Suprapubic skin (tissue), 4 donors: ENCODE data around the gene UGT1A3. TPM values are rescaled to one million over a fixed set of nuclear protein-coding genes. Genes with fewer than 3 reads are reported as not detected.
A peak's percentile ranks its signal among the peaks of the same experiment; 100 is the strongest.

Experiments used
- DNase-seq, 2 donors: peaks; one replicate each; pipeline ENCODE4 v3.0.0-alpha.2; 2019; ENCODE audit warnings: low spot score in 2 of 2
- H3K27ac ChIP-seq: fragments of 200-600 bp; sonication (generic); one replicate; pipeline ENCODE4 v1.5.1; 2019
- H3K27me3 ChIP-seq: fragments of 200-600 bp; sonication (generic); one replicate; pipeline ENCODE4 v1.5.1; 2019
- H3K36me3 ChIP-seq: fragments of 200-600 bp; sonication (generic); one replicate; pipeline ENCODE4 v1.5.1; 2019
- H3K4me1 ChIP-seq: fragments of 200-600 bp; sonication (generic); one replicate; pipeline ENCODE4 v1.5.1; 2019
- H3K4me3 ChIP-seq: fragments of 200-600 bp; sonication (generic); one replicate; pipeline ENCODE4 v1.5.1; 2019; ENCODE audit warnings: mild to moderate bottlenecking
- H3K9me3 ChIP-seq: fragments of 200-600 bp; sonication (generic); one replicate; pipeline ENCODE4 v1.5.1; 2019
- CTCF ChIP-seq, 2 donors: fragments of 200-600 bp in 1 of 2; fragments of 450-650 bp in 1 of 2; sonication (generic) in 1 of 2; IDR thresholded peaks; one replicate each; pipeline ENCODE4 v1.5.1; 2016 to 2019; ENCODE audit warnings: antibody characterized with exemption in 2 of 2, mild to moderate bottlenecking in 1 of 2, moderate library complexity in 1 of 2
- EP300 ChIP-seq: sonication (generic); formaldehyde crosslinking; IDR thresholded peaks from one replicate; pipeline ENCODE4 v1.6.1; 2017; ENCODE audit warnings: antibody characterized with exemption
- POLR2A ChIP-seq, 2 donors: fragments of 450-650 bp; IDR thresholded peaks; one replicate each; pipeline ENCODE4 v1.6.1; 2017; ENCODE audit warnings: antibody characterized with exemption in 2 of 2, mild to moderate bottlenecking in 2 of 2, moderate library complexity in 2 of 2
- POLR2AphosphoS5 ChIP-seq, 3 donors: sonication (generic); formaldehyde crosslinking; IDR thresholded peaks; one replicate each; pipeline ENCODE4 v1.6.1; 2017; ENCODE audit warnings: antibody characterized with exemption in 3 of 3
- WGBS: methylation state at CpG from one replicate; pipeline ENCODE4 v1.1.5; 2018; 5-methylcytosine and 5-hydroxymethylcytosine counted together
- total RNA-seq, 4 donors: library from RNA; depleted of rRNA; stranded (reverse); fragments of >200 nt; gene quantifications; one replicate each; pipeline ENCODE4 v1.1.0, GENCODE V29; 2016

UGT1A3 gene
- total RNA-seq, 4 donors from 2014 or later, result 0.98 to 3.0 TPM; not detected in 2

- TF ChIP-seq POLR2AphosphoS5 (IDR thresholded peaks at IDR 0.05) (no peak), POLR2A (IDR thresholded peaks at IDR 0.05) (no peak), EP300 (no peak), CTCF (IDR thresholded peaks at IDR 0.05) (no peak)
- Histone ChIP-seq H3K4me3 (no peak overlapping the region), H3K27ac (no peak overlapping the region), H3K4me1 (peaks cover 28% of the 10 kb centered on the region), H3K9me3 (no peaks in the 10 kb centered on the region), H3K27me3 (no peaks in the 10 kb centered on the region), H3K36me3 (no peaks in the 10 kb centered on the region)
- no peak for DNase-seq
- 59% methylated on average over 10 of the region's 10 CpGs for WGBS
These were observed 20.8 kb upstream of the UGT1A3 start for GRCh38 chr2:233707940-233708644.

GRCh38 chr2:233708942-233709341 lies 19.9 kb upstream of the UGT1A3 start:
- TF ChIP-seq CTCF (IDR thresholded peaks at IDR 0.05) (no peak), EP300 (no peak), POLR2AphosphoS5 (IDR thresholded peaks at IDR 0.05) (no peak), POLR2A (IDR thresholded peaks at IDR 0.05) (no peak)
- 88% methylated on average over 5 of the region's 5 CpGs for WGBS
- Histone ChIP-seq H3K4me1 (peaks cover 28% of the 10 kb centered on the region), H3K27me3 (no peaks in the 10 kb centered on the region), H3K36me3 (no peaks in the 10 kb centered on the region), H3K27ac (no peak overlapping the region), H3K9me3 (no peaks in the 10 kb centered on the region), H3K4me3 (no peak overlapping the region)
- DNase-seq, result no peak

- Histone ChIP-seq H3K27me3 (no peaks in the 10 kb centered on the region), H3K4me3 (no peak overlapping the region), H3K36me3 (no peaks in the 10 kb centered on the region), H3K4me1 (peaks cover 17% of the 10 kb centered on the region), H3K9me3 (no peaks in the 10 kb centered on the region), H3K27ac (no peak overlapping the region)
- DNase-seq, result peak; percentile 73 to 81
- TF ChIP-seq EP300 (no peak), CTCF (IDR thresholded peaks at IDR 0.05) (peak; percentile 58 to 86), POLR2AphosphoS5 (IDR thresholded peaks at IDR 0.05) (no peak), POLR2A (IDR thresholded peaks at IDR 0.05) (no peak)
- WGBS, result 44% methylated on average over 11 of the region's 11 CpGs
These were observed 17.4 kb upstream of the UGT1A3 start for GRCh38 chr2:233711312-233712008.

GRCh38 chr2:233712611-233713261 lies 16.1 kb upstream of the UGT1A3 start, which contains the start of gene UGT1A5:
Gene UGT1A5 (plus strand): TSS chr2:233712907. CDS start chr2:233712992, 85 bp downstream.
- Histone ChIP-seq H3K27me3 (peaks cover under 1% of the 10 kb centered on the region), H3K9me3 (no peaks in the 10 kb centered on the region), H3K4me3 (no peak within 1 kb of the TSS), H3K36me3 (no peaks in the 10 kb centered on the region), H3K27ac (no peak within 1 kb of the TSS), H3K4me1 (peaks cover 7% of the 10 kb centered on the region)
- no peak for DNase-seq
- 76% methylated on average over 14 of the region's 14 CpGs for WGBS
- TF ChIP-seq CTCF (IDR thresholded peaks at IDR 0.05), result no peak
- no peak for TF ChIP-seq EP300
- no peak for TF ChIP-seq POLR2A (IDR thresholded peaks at IDR 0.05)
- no peak for TF ChIP-seq POLR2AphosphoS5 (IDR thresholded peaks at IDR 0.05)

GRCh38 chr2:233713262-233713615 lies 15.6 kb upstream of the UGT1A3 start:
- no peak overlapping the region for H3K27ac ChIP-seq
- no peak for DNase-seq
- H3K27me3 ChIP-seq, result peaks cover 4% of the 10 kb centered on the region
- H3K4me3 ChIP-seq, result no peak overlapping the region
- no peaks in the 10 kb centered on the region for H3K36me3 ChIP-seq
- 70% methylated on average over 7 of the region's 7 CpGs for WGBS
- peaks cover 2% of the 10 kb centered on the region for H3K4me1 ChIP-seq
- TF ChIP-seq POLR2A (IDR thresholded peaks at IDR 0.05) (no peak), EP300 (no peak), POLR2AphosphoS5 (IDR thresholded peaks at IDR 0.05) (no peak), CTCF (IDR thresholded peaks at IDR 0.05) (no peak)
- no peaks in the 10 kb centered on the region for H3K9me3 ChIP-seq
